ENCODE data around the gene GBP4. TPM values are rescaled to one million over a fixed set of nuclear protein-coding genes. Genes with fewer than 3 reads are reported as not detected.

GBP4 gene
- total and polyA plus RNA-seq, 8 donors: 1.8 to 17.1 (median 8.0) TPM

DNA sequence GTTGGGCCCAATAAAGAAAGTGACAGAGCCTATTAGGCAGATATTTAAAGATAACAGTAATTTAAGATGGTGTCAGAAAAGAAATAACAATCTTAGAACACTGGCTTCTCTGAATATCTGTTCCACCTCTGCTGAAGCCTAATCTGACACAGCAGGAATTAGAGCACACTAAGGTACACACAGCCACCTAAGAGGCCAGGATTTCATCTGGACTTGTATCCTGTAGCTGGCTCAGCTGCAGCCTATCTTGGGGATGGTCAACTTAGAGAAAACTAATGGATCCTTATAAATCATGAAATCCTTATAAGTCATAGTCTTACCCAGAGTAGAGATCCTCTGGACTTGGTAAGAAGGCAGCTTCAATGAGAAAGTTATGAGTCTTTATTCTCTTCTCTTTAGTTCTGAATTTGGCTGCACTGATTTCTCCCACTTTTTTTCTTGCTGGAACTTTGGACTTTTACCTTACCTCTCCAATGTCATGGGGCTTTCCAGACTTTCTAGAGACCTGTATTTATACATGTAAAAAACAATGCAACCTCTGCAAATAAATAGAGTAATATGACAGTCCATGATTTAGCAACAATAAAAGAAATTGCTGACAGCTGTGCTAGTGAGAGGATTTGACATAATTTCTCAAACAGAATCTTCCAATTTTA is 23.0 kb downstream of the GBP4 start, which contains the start of gene GBP7:
Gene GBP7 (minus strand): TSS at position 403 of the 656 bp plus-strand sequence. CDS start 4,068 bp downstream, outside the sequence.
- TF ChIP-seq EP300 (IDR thresholded peaks at IDR 0.05): no peak
- no peak for TF ChIP-seq POLR2AphosphoS5 (IDR thresholded peaks at IDR 0.05)
- TF ChIP-seq POLR2A (IDR thresholded peaks at IDR 0.05): no peak
- TF ChIP-seq, protein P1, sequence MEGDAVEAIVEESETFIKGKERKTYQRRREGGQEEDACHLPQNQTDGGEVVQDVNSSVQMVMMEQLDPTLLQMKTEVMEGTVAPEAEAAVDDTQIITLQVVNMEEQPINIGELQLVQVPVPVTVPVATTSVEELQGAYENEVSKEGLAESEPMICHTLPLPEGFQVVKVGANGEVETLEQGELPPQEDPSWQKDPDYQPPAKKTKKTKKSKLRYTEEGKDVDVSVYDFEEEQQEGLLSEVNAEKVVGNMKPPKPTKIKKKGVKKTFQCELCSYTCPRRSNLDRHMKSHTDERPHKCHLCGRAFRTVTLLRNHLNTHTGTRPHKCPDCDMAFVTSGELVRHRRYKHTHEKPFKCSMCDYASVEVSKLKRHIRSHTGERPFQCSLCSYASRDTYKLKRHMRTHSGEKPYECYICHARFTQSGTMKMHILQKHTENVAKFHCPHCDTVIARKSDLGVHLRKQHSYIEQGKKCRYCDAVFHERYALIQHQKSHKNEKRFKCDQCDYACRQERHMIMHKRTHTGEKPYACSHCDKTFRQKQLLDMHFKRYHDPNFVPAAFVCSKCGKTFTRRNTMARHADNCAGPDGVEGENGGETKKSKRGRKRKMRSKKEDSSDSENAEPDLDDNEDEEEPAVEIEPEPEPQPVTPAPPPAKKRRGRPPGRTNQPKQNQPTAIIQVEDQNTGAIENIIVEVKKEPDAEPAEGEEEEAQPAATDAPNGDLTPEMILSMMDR (IDR thresholded peaks at IDR 0.05): no peak
- DNase-seq: no peak
- Histone ChIP-seq H3K27me3 (no peaks in the 10 kb centered on the region), H3K4me3 (no peak within 1 kb of the TSS), H3K4me1 (no peaks in the 10 kb centered on the region), H3K9me3 (no peaks in the 10 kb centered on the region), H3K36me3 (no peaks in the 10 kb centered on the region), H3K27ac (no peak within 1 kb of the TSS)
- intact Hi-C loops (cut with DNase I; ENCODE audit: low total_unique reads): no loop called here

DNA sequence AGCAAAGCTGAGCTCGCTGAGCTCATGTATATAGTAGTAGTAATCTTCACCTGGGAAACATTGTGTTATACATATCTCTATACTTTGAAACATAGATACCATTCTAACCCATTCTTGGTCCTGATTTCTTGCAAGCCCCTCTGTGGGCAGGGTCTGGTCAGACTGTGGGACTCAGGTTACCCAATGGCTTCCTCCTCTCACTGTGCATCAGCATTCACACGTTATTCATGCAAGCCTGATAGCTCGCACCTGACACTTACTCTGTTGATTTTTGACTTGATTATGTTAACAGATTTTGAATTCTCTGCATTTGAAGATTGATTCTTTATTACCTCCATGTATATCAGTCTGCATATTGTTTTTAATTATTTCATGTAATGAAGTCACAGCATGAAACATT is 24.3 kb downstream of the GBP4 start:
- no peak for TF ChIP-seq EP300 (IDR thresholded peaks at IDR 0.05)
- TF ChIP-seq POLR2A (IDR thresholded peaks at IDR 0.05): no peak
- TF ChIP-seq POLR2AphosphoS5 (IDR thresholded peaks at IDR 0.05): no peak
- TF ChIP-seq, protein P1 (IDR thresholded peaks at IDR 0.05): no peak
- intact Hi-C loops (cut with DNase I; ENCODE audit: low total_unique reads): no loop called here
- DNase-seq: no peak

DNA sequence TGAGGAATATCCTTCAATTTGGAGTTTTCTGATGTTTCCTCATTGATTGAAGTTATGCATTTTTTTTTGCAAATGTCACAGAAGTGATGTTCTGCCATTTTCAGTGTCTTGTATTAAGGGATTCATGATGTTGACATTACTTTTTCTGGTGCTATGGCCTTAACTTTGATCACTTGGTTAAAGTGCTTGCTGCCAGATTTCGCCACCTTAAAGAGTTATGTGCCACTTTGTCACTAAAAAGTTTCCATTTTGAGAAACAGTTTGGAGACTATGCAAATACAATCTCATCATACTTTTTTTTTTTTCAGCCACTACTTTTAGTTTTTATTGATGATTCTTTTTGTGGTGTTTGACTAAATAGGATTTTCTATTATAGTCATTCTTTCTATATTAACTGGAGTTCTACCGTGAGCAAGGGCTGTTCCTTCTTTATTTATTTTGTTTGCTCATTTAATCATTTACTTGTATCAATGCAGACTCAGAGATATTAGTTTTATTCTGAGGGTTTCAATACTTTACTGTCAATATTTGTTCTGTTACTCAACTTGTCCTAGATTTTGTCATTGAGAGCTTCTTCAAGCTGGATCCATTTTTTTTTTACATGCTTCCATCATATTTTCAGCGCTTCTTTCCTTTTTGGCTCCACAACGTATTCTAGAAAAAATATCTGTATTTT is 26.1 kb downstream of the GBP4 start:
- TF ChIP-seq, protein P1 (IDR thresholded peaks at IDR 0.05): no peak
- no peak for TF ChIP-seq POLR2AphosphoS5 (IDR thresholded peaks at IDR 0.05)
- TF ChIP-seq EP300 (IDR thresholded peaks at IDR 0.05): no peak
- TF ChIP-seq POLR2A (IDR thresholded peaks at IDR 0.05): no peak
- no peaks in the 10 kb centered on the region for H3K36me3 ChIP-seq
- no peak overlapping the region for H3K4me3 ChIP-seq
- intact Hi-C loops (cut with DNase I; ENCODE audit: low total_unique reads): no loop called here
- DNase-seq: no peak
- peaks cover 0 to 13% (median 0%) of the 10 kb centered on the region in 4 donors for H3K4me1 ChIP-seq
- H3K27me3 ChIP-seq: no peaks in the 10 kb centered on the region
- H3K9me3 ChIP-seq: no peaks in the 10 kb centered on the region
- H3K27ac ChIP-seq: no peak overlapping the region
- 67 to 87% (median 83%) methylated on average over 4 of the region's 4 CpGs for WGBS, 5 donors

More for the DNA sequence above, 24.3 kb downstream of the GBP4 start:
- H3K4me3 ChIP-seq: no peak overlapping the region
- H3K27me3 ChIP-seq: no peaks in the 10 kb centered on the region
- no peak overlapping the region for H3K27ac ChIP-seq
- H3K9me3 ChIP-seq: no peaks in the 10 kb centered on the region
- H3K4me1 ChIP-seq: peaks cover 0 to 2% (median 0%) of the 10 kb centered on the region in 4 donors
- WGBS, 5 donors: 88 to 97% (median 91%) methylated on average over 3 of the region's 3 CpGs
- no peaks in the 10 kb centered on the region for H3K36me3 ChIP-seq

DNA sequence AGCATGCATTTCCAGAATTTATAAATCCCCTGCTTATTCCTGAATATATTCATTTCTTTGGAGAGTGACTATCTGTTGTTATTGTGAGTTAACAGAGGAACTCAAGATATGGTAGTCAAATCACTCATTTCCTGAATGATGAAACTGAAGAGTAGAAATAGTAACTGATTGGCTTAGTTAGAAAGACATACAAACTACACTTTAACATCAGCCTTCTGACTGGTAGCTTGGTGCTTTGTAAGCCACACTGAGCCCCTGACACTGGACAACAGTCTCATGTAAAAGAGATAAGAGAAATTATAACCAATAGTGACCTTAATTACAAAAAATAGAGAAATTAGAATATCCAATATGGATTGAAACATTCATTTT is 27.7 kb downstream of the GBP4 start:
- DNase-seq: no peak
- H3K27ac ChIP-seq: no peak overlapping the region
- no peaks in the 10 kb centered on the region for H3K9me3 ChIP-seq
- no peaks in the 10 kb centered on the region for H3K36me3 ChIP-seq
- peaks cover 0 to 13% (median 0%) of the 10 kb centered on the region in 4 donors for H3K4me1 ChIP-seq
- intact Hi-C loops (cut with DNase I; ENCODE audit: low total_unique reads): no loop called here
- TF ChIP-seq POLR2AphosphoS5 (IDR thresholded peaks at IDR 0.05) (no peak), POLR2A (IDR thresholded peaks at IDR 0.05) (no peak), EP300 (IDR thresholded peaks at IDR 0.05) (no peak)
- TF ChIP-seq, protein P1 (IDR thresholded peaks at IDR 0.05): no peak
- no peak overlapping the region for H3K4me3 ChIP-seq
- H3K27me3 ChIP-seq: no peaks in the 10 kb centered on the region
